NCI-H1417 (cell line): Measurements from ENCODE around the gene GTF2F1.
"Not testable (repeated sequence)": the region's sequence is repeated elsewhere in the genome, so short reads cannot be mapped to it uniquely, and the experiment has no call there.

ENCODE experiments used
- DNase-seq, 3 experiments: peaks; one replicate each; lab custom pipeline; 2025; lab: John Stamatoyannopoulos, UW

GTF2F1 gene

DNA sequence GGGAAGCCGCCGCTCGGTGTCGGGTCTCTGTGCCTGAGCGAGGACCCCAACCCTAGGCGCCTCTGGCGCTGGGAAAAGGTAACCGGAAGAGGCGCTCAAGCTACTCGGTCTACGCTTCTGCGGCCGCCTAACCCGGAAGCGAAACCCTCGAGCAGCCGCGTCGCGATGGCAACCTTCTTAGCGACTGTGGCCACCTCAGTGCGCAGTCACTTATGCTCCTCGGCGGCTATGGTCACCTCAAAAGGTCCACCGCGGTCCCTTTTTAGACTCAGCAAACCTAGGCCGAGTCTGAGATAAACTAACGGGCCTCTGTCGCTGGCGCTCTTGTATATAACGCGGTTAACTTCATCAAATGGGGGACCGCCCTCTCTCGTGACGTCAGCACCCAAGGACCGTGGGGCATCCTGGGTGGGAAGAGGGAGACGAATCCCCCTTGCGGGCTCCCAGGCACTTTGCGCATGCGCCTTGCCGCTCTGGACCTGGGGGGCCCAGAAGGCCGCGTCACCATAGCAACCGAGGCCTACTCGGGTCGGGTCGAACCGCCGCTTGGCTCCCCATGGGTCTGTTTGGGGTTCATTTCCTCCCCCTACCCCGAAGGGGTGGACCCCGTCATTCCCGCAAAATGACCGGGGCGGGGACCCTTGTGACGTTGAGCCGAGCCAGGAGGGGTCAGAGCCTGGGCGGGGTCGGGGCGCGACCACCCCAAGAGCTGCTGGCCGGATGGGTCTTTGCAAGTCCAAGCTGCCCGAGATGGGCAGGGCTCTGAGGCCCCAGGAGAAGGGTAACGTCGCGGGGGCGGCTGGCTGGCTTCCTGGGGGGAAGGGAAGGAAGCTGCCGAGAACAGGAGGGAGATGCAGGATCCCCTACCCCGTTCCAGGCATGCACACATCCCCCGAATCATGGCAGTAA is at the start of gene GTF2F1:
Gene GTF2F1 (minus strand): TSS at position 91 of the 909 bp plus-strand sequence. CDS start 169 bp downstream, outside the sequence.
- DNase-seq, result peak; percentile 89 to 100 (median 99)

DNA sequence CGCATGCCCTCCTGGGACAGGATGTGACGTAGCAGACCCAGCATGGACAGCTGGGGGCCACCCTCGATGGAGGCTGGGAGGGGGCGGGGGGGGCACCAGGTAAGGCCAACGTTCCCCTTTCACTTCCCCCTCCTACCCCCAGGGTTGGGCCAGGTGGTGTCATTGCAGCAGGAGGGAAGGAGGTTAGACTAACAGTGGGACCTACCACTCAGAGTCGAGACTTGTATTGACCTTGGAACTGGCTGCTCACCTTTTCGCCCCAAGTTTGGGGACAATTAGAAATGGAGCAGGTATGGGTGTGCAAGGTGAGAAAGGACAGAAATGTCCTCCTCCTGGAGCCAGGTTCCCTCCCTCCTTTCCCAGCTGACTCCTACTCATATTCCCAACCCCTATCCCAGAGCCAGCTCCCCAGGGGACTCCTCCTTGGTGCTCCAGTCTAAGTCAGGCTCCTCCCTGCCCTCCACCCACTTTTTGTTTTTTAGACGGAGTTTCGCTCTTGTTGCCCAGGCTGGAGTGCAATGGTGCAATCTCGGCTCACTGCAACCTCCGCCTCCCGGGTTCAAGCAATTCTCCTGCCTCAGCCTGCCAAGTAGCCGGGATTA is 49.2 kb upstream of the GTF2F1 start:
- DNase-seq, result no peak

DNA sequence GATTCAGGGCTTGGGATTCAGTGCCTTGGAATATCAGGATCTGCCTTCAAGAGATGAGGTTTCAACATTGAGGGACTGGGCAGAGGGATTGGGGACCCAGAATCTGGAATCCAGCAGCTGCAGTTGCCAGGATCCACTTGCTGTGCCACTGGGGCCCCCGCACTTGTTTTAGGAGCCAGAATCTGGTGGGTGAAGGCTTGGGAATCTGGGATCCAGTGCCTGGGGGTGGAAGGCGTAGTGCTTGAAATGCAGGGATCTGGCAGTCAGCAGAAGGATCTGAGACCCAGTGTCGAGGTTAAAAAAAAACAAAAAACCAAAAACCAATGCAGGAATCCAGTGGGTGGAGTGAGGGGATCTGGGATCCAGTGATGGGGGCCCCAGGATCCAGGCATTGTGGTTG is 47.9 kb upstream of the GTF2F1 start:
- no peak for DNase-seq

- DNase-seq, result no peak
Observed at GRCh38 chr19:6439743-6440142, 46.8 kb upstream of the GTF2F1 start.

- no peak for DNase-seq
Observed at GRCh38 chr19:6433663-6434062, 40.7 kb upstream of the GTF2F1 start, which contains the start of gene SLC25A41. SLC25A41 (minus strand) TSS chr19:6433763; CDS start chr19:6433693, 70 bp downstream.

- DNase-seq, result no peak
Observed at GRCh38 chr19:6433165-6433564, 40.2 kb upstream of the GTF2F1 start.

DNA sequence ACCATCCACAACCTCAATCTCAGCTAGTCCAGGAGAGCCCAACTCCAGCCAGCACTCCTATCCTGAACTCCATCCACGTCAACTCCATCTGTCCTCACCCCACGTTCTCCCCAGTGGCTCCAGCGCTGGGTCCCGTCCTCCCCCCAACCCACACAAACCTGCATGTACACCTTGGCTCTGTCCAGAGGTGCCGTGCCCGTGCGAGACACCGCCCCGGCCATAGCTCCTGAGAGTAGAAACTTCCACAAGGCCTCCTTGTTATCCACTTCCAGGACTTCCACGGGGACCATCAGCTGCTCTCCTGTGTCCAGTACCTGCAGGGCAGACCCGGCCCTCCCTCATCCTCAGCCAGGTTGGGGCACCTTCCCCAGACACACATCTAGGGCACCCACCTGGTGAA is 38.9 kb upstream of the GTF2F1 start:
- no peak for DNase-seq

- DNase-seq, result no peak
Observed at GRCh38 chr19:6429419-6430221, 36.7 kb upstream of the GTF2F1 start.

GRCh38 chr19:6428692-6429418 is 35.9 kb upstream of the GTF2F1 start:
- DNase-seq, result not testable (repeated sequence)

DNA sequence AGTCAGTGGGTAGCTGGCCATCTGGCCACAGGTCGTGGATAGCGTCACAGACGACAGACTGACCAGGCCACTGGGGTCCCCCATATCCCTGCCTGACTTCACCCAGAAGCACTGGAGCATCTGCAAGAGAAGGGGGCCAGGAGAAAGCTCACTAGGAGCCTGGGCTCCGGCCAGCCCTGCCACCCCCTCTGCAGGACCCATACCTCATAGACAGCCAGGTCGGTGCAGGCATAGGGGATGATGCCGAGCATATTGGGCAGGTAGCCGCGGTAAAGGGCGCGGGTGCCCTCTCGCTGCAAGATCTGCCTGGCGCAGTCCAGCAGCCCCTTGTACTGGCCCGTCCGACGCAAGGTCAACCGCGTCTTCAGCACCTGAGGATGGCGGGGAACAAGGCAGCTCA is 34.2 kb upstream of the GTF2F1 start:
- DNase-seq, result no peak

- peak in 2 of 3 experiments; percentile 47 to 51 for DNase-seq
Observed at GRCh38 chr19:6425732-6426620, 33.0 kb upstream of the GTF2F1 start.

DNA sequence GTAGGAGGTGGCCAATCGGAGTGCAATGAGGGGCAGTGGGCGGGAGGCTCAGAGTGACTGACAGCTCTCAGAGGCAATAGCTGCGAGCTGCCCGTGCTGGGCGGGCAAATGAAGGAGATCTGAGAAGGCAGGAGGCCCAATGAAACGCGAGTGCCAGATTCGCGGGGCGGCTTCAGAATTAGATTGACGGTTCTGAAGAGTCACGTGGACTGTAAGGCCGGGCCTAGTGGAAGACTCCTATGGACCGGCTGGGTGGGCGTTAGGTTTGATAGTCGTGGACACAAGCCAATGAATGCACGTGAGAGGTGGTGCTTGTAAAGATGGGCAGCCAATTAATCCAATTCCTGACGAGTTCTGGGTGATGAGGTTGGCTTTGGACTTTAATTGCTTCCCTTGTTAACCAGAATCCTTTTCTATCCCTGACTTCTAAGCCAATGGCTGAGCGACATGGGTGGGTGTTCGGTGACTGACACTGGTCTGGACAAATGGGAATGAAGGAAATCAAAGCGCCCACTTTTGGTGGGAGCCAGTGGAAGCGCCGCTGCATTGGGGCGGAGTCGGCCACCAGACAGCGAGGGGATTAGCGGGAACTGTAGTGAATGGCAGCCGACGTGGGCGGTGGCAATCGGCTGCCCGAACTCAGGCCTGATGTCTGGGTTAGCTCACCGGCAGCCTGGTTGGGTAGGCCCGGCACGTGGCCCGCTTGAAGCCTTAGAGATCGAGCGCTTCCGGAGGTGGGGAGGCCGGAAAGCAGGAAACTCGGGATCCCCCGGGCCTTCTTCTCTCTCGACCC is 32.2 kb upstream of the GTF2F1 start:
- DNase-seq, result peak; percentile 96 to 100 (median 100)

DNA sequence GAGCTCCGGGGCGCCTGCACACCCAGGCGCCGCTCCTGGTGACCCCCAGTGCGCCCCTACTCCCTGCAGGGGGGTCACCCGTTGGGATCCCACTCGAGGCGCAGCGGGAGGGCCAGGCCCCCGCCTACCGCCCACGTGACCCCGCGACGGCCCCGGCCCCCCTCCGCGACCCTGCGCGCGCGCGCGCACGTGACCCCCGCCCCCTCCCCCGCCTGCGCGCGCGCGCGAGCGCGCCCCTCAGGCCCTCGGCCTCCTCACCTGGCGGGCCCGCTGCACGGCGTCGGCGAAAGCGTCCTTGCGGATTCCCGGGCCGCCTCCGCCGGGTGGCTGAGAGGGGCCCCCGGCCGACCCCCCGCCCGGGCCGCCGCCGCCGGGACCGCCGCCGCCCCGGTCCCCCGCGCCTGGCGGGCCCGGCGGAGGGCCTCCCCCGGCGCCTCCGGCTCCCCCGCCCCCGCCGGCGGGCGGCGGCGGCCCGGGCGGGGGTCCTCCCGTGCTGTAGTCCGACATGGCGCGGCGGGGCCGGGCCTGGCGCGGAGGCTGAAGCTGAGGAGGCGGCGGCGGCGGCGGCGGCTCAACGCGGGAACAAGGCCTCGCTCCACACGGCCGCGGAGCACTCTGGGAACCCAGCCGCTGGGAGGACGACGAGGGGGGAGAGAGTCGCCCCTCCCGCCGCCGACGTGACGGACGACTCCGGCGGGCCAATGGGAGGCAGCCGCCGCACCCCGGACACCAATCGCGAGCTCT is 31.4 kb upstream of the GTF2F1 start, which contains the start of gene KHSRP:
Gene KHSRP (minus strand): TSS at position 617 of the 744 bp plus-strand sequence. CDS start 110 bp downstream, at position 507.
- peak in 2 of 3 experiments; percentile 41 to 57 for DNase-seq

DNA sequence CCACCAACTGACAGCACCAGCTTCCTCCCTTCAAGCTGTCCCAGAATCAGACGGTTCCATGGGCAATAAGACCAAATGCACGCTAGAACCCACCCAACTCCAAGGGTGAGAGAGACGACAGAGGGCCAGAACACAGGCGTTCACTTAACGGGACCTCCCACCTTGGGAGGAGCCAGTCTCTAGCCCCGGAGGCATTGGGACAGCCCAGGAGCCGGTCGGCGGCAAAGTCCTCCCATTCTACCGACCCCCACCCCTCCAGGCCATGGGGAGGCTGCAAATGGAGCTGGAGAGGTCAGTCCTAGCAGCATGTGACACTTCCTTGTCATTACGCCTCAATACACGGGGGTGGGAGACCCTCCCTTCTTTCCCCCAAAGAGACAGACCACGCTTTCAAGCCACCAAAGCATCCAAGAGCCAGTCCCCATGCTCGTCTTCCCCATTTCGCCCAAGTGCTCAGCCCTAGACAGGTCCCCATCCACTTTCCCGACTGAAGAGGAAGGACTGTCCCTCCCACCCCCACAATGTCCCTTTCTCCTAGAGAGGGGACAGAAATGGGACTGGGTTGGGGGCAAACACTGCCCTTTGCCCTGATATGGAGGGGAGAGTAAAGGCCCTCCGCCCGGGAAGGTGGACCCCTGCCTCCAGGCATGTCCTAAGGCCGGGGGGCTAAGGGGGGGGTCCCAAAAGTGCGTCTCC is 30.7 kb upstream of the GTF2F1 start:
- DNase-seq, result peak in 1 of 3 experiments; percentile 41

GRCh38 chr19:6421075-6422014 is 28.4 kb upstream of the GTF2F1 start:
- DNase-seq, result no peak

GRCh38 chr19:6418562-6418932 is 25.6 kb upstream of the GTF2F1 start:
- DNase-seq, result no peak
